ENCODE measurements around the gene CERT1.

CERT1 gene

DNA sequence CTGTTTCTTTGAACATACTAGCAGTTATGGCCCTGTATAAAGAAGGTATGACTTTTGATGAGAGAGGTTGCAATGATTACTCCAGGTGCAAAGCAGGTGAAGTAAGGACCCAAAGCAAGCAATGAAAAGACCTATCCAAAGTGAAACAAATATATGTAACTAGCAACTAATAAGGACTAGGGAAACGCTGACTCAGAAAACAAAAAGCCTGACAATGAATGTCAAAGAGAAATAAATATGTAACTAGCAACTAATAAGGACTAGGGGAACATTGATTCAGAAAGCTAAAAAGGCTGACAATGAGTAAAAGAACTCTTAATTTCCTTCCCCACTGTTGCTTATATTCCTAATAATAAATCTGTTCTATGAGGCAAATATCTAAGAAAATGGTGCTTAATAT, 131.3 kb downstream of the CERT1 start:
- Histone ChIP-seq H3K79me2 (ENCODE audit: insufficient read depth, low read depth) (no peaks in the 10 kb centered on the region), H3K4me2 (no peak overlapping the region), H3K4me1 (ENCODE audit: low read depth, poor library complexity, severe bottlenecking) (no peaks in the 10 kb centered on the region), H3K9ac (no peak overlapping the region), H2AFZ (ENCODE audit: low read depth) (no peak overlapping the region), H4K20me1 (ENCODE audit: insufficient read depth) (no peaks in the 10 kb centered on the region), H3K4me3 (IDR thresholded peaks at IDR 0.05; ENCODE audit: insufficient read depth, low read depth, low read length) (no peak overlapping the region), H3K27me3 (ENCODE audit: insufficient read depth, low read depth) (no peaks in the 10 kb centered on the region), H3K36me3 (ENCODE audit: insufficient read depth) (no peaks in the 10 kb centered on the region), H3K27ac (no peak overlapping the region)
- TF ChIP-seq, protein P1, sequence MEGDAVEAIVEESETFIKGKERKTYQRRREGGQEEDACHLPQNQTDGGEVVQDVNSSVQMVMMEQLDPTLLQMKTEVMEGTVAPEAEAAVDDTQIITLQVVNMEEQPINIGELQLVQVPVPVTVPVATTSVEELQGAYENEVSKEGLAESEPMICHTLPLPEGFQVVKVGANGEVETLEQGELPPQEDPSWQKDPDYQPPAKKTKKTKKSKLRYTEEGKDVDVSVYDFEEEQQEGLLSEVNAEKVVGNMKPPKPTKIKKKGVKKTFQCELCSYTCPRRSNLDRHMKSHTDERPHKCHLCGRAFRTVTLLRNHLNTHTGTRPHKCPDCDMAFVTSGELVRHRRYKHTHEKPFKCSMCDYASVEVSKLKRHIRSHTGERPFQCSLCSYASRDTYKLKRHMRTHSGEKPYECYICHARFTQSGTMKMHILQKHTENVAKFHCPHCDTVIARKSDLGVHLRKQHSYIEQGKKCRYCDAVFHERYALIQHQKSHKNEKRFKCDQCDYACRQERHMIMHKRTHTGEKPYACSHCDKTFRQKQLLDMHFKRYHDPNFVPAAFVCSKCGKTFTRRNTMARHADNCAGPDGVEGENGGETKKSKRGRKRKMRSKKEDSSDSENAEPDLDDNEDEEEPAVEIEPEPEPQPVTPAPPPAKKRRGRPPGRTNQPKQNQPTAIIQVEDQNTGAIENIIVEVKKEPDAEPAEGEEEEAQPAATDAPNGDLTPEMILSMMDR (conservative IDR thresholded peaks at IDR 0.05; ENCODE audit: low read depth, low read length): no peak

DNA sequence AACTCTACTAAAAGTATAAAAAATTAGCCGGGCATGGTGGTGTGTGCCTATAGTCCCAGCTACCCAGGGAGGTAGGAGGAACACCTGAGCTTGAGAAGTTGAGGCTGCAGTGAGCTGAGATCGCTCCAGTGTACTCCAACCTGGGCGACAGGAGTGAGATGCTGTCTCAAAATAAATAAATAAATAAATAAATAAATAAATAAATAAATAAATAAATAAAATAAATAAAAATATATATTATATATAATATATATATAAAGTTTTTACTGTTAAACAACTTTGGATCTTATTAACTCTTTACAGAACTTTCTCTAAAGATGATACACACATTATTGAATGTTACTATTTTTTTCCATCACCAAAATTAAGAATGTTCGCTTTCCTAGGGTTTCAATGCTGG, 136.0 kb downstream of the CERT1 start:
- Histone ChIP-seq H3K27me3 (ENCODE audit: insufficient read depth, low read depth) (no peaks in the 10 kb centered on the region), H2AFZ (ENCODE audit: low read depth) (no peak overlapping the region), H3K36me3 (ENCODE audit: insufficient read depth) (no peaks in the 10 kb centered on the region), H3K4me1 (ENCODE audit: low read depth, poor library complexity, severe bottlenecking) (no peaks in the 10 kb centered on the region), H3K4me2 (no peak overlapping the region), H3K27ac (no peak overlapping the region), H3K9ac (no peak overlapping the region), H3K4me3 (IDR thresholded peaks at IDR 0.05; ENCODE audit: insufficient read depth, low read depth, low read length) (no peak overlapping the region), H3K79me2 (ENCODE audit: insufficient read depth, low read depth) (no peaks in the 10 kb centered on the region), H4K20me1 (ENCODE audit: insufficient read depth) (no peaks in the 10 kb centered on the region)
- TF ChIP-seq, protein P1 (conservative IDR thresholded peaks at IDR 0.05; ENCODE audit: low read depth, low read length): no peak

DNA sequence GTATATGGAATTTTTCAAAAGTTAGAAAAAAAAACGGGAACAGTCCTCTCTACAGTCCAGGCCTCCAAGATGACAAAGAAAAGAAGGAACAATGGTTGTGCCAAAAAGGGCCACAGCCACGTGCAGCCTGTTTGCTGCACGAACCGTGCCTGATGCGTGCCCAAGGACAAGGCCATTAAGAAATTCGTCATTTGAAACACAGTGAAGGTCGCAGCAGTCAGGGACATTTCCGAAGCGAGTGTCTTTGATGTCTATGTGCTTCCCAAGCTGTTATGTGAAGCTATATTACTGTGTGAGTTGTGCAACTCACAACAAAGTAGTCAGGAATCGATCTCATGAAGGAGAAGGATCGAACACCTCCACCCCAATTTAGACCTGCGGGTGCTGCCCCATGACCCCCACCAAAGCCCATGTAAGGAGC, 137.0 kb downstream of the CERT1 start:
- no peak overlapping the region for H3K27ac ChIP-seq
- H4K20me1 ChIP-seq (ENCODE audit: insufficient read depth): no peaks in the 10 kb centered on the region

DNA sequence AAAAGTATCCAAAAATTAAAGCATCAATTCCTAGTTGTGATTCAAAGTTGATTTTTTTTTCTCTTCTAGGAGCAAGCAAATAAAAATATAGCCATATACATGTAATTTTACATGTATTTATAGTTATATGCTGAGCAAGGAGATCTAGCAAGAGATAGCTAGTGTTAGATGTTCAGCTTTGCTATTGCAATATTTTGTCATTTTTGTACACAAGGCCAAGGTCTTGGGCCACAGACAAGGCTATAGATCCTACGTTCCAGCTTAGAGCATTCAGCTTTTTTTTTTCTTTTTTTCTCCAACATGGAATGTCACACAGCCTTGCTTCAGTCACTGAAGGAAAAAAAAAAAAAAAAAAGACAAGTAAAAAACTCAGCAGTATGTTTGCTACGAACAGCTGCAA, 137.6 kb downstream of the CERT1 start:
- Histone ChIP-seq H3K36me3 (ENCODE audit: insufficient read depth) (no peaks in the 10 kb centered on the region), H3K9ac (no peak overlapping the region), H3K27ac (no peak overlapping the region), H4K20me1 (ENCODE audit: insufficient read depth) (no peaks in the 10 kb centered on the region), H3K4me2 (no peak overlapping the region), H3K27me3 (ENCODE audit: insufficient read depth, low read depth) (no peaks in the 10 kb centered on the region), H3K4me1 (ENCODE audit: low read depth, poor library complexity, severe bottlenecking) (no peaks in the 10 kb centered on the region), H3K4me3 (IDR thresholded peaks at IDR 0.05; ENCODE audit: insufficient read depth, low read depth, low read length) (no peak overlapping the region), H3K79me2 (ENCODE audit: insufficient read depth, low read depth) (no peaks in the 10 kb centered on the region), H2AFZ (ENCODE audit: low read depth) (no peak overlapping the region)
- TF ChIP-seq, protein P1 (conservative IDR thresholded peaks at IDR 0.05; ENCODE audit: low read depth, low read length): no peak

More for the DNA sequence above, 137.0 kb downstream of the CERT1 start:
- H3K36me3 ChIP-seq (ENCODE audit: insufficient read depth): no peaks in the 10 kb centered on the region
- H3K79me2 ChIP-seq (ENCODE audit: insufficient read depth, low read depth): no peaks in the 10 kb centered on the region
- H3K4me2 ChIP-seq: no peak overlapping the region
- H3K4me1 ChIP-seq (ENCODE audit: low read depth, poor library complexity, severe bottlenecking): no peaks in the 10 kb centered on the region
- no peak overlapping the region for H3K9ac ChIP-seq
- no peaks in the 10 kb centered on the region for H3K27me3 ChIP-seq (ENCODE audit: insufficient read depth, low read depth)
- TF ChIP-seq, protein P1 (conservative IDR thresholded peaks at IDR 0.05; ENCODE audit: low read depth, low read length): no peak
- H3K4me3 ChIP-seq (IDR thresholded peaks at IDR 0.05; ENCODE audit: insufficient read depth, low read depth, low read length): no peak overlapping the region
- H2AFZ ChIP-seq (ENCODE audit: low read depth): no peak overlapping the region

All from KMS-11 (cell line).